ENCODE results near the gene DHX38. TPM values are rescaled to one million over a fixed set of nuclear protein-coding genes. Genes with fewer than 3 reads are reported as not detected.

DHX38 gene
- total RNA-seq, 1 donor from 2014 or later: 53.2 TPM

DNA sequence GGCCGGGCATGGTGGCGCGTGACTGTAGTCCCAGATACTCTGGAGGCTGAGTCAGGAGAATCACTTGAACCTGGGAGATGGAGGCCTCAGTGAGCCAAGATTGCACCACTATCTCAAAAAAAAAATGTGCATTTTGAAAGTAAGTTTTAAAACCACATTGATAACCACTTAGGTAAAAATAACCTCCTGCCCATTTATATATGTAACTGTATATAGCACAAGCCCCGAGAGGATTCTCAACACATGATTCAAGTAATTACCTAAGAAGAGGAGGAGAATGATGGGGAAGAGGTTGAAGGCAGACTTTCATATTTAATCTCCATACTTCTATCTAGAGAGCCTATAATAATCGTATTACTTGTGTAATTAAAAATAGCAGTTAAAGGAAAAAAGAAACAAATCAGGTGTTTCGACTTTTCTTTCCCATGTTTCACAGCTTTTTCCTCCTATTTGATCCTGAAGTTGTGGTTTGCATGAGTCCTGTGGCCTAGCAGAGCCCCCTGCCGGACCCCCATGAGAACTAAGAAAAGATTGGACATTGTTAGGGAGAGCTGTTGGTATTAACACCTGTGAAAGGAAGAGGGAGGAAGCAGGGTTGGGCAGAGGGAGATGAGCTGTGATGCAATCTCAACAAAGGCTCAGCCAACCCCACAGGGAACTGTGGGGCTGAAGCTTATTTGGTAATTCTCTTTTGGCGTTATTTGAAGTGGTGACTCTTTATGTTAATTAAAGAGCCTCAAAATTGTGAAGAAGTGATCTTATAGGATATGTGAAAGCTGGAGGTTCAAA lies 56.2 kb downstream of the DHX38 start:
- no peaks in the 10 kb centered on the region for H3K4me1 ChIP-seq (ENCODE audit: control insufficient read depth in 3 of 3, insufficient read depth in 3 of 3, low read length in 3 of 3)
- no peaks in the 10 kb centered on the region for H3K36me3 ChIP-seq (ENCODE audit: control insufficient read depth in 3 of 3, insufficient read depth in 3 of 3, low read length in 3 of 3)
- peaks cover 0 to 4% (median 0%) of the 10 kb centered on the region in 3 donors for H3K27me3 ChIP-seq (ENCODE audit: control insufficient read depth in 3 of 3, insufficient read depth in 3 of 3, low read length in 3 of 3)
- no peak overlapping the region for H3K9ac ChIP-seq (ENCODE audit: low read depth in 1 of 3, low read length in 3 of 3)
- H3K27ac ChIP-seq (ENCODE audit: low read depth, low read length): no peak overlapping the region
- H3K4me3 ChIP-seq (ENCODE audit: low read length in 3 of 3): no peak overlapping the region
- H3K9me3 ChIP-seq (ENCODE audit: control insufficient read depth in 3 of 3, low read length in 3 of 3): no peaks in the 10 kb centered on the region

DNA sequence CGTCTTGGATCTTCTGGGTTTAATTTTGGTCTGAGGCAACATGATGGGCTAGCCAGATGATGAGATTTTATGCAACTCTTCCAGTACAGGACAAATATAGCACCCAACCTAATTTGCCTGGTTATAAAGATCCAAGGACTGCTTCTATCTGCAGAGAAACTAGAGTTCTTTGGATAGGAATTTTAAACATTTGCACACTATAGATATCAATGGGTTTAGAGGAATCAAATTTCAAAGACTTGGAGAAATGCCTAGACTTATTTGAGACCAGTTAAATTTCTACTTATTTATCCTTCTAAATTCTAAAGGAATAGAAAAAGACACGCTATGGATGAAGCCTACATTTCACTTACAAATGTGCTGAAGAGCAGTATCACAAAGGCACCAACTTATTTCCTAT lies 65.7 kb downstream of the DHX38 start:
- Histone ChIP-seq H3K9me3 (ENCODE audit: control insufficient read depth in 3 of 3, low read length in 3 of 3) (no peaks in the 10 kb centered on the region), H3K36me3 (ENCODE audit: control insufficient read depth in 3 of 3, insufficient read depth in 3 of 3, low read length in 3 of 3) (no peaks in the 10 kb centered on the region), H3K27me3 (ENCODE audit: control insufficient read depth in 3 of 3, insufficient read depth in 3 of 3, low read length in 3 of 3) (no peaks in the 10 kb centered on the region), H3K4me1 (ENCODE audit: control insufficient read depth in 3 of 3, insufficient read depth in 3 of 3, low read length in 3 of 3) (no peaks in the 10 kb centered on the region), H3K27ac (ENCODE audit: low read depth, low read length) (no peak overlapping the region), H3K9ac (ENCODE audit: low read depth in 1 of 3, low read length in 3 of 3) (no peak overlapping the region), H3K4me3 (ENCODE audit: low read length in 3 of 3) (no peak overlapping the region)

GRCh38 chr16:72159801-72160200 lies 66.2 kb downstream of the DHX38 start:
- H3K4me1 ChIP-seq (ENCODE audit: control insufficient read depth in 3 of 3, insufficient read depth in 3 of 3, low read length in 3 of 3): no peaks in the 10 kb centered on the region
- H3K27me3 ChIP-seq (ENCODE audit: control insufficient read depth in 3 of 3, insufficient read depth in 3 of 3, low read length in 3 of 3): peaks cover 0 to 3% (median 0%) of the 10 kb centered on the region in 3 donors
- H3K27ac ChIP-seq (ENCODE audit: low read depth, low read length): no peak overlapping the region
- H3K36me3 ChIP-seq (ENCODE audit: control insufficient read depth in 3 of 3, insufficient read depth in 3 of 3, low read length in 3 of 3): no peaks in the 10 kb centered on the region
- no peaks in the 10 kb centered on the region for H3K9me3 ChIP-seq (ENCODE audit: control insufficient read depth in 3 of 3, low read length in 3 of 3)
- H3K9ac ChIP-seq (ENCODE audit: low read depth in 1 of 3, low read length in 3 of 3): no peak overlapping the region
- H3K4me3 ChIP-seq (ENCODE audit: low read length in 3 of 3): no peak overlapping the region

GRCh38 chr16:72162105-72162692 lies 68.6 kb downstream of the DHX38 start:
- H3K4me3 ChIP-seq (ENCODE audit: low read length in 3 of 3): no peak overlapping the region
- H3K27ac ChIP-seq (ENCODE audit: low read depth, low read length): no peak overlapping the region
- peaks cover 0 to 3% (median 0%) of the 10 kb centered on the region in 3 donors for H3K27me3 ChIP-seq (ENCODE audit: control insufficient read depth in 3 of 3, insufficient read depth in 3 of 3, low read length in 3 of 3)
- H3K9me3 ChIP-seq (ENCODE audit: control insufficient read depth in 3 of 3, low read length in 3 of 3): no peaks in the 10 kb centered on the region
- no peaks in the 10 kb centered on the region for H3K36me3 ChIP-seq (ENCODE audit: control insufficient read depth in 3 of 3, insufficient read depth in 3 of 3, low read length in 3 of 3)
- no peak overlapping the region for H3K9ac ChIP-seq (ENCODE audit: low read depth in 1 of 3, low read length in 3 of 3)
- H3K4me1 ChIP-seq (ENCODE audit: control insufficient read depth in 3 of 3, insufficient read depth in 3 of 3, low read length in 3 of 3): no peaks in the 10 kb centered on the region

Other genes with a start within 250 kb of the DHX38 start
- 12.0 TPM for gene ATXN1L, start 247.9 kb upstream of the DHX38 start, total RNA-seq
- 5.7 TPM for gene ZNF821, start 209.7 kb upstream of the DHX38 start, total RNA-seq
- gene IST1, start 198.3 kb upstream of the DHX38 start, total RNA-seq: 114 TPM
- under 0.01 TPM for gene PKD1L3, start 93.4 kb upstream of the DHX38 start, total RNA-seq
- 4.7 TPM for gene DHODH, start 85.1 kb upstream of the DHX38 start, total RNA-seq
- 11.5 TPM for gene HP, start 39.3 kb upstream of the DHX38 start, total RNA-seq
- not detected for gene HPR, start 30.6 kb upstream of the DHX38 start, total RNA-seq
- gene TXNL4B, start 227 bp upstream of the DHX38 start, total RNA-seq: 9.9 TPM
- not detected for gene PMFBP1, start 78.3 kb downstream of the DHX38 start, total RNA-seq